HepG2 (cell line): ENCODE results near the gene TIMM13. TPM values are rescaled to one million over a fixed set of nuclear protein-coding genes. Genes with fewer than 3 reads are reported as not detected.

Experiments
- ATF6 ChIP-seq: sonication (generic); formaldehyde crosslinking; conservative IDR thresholded peaks from 2 replicates; pipeline ENCODE4 v1.4.0; 2020; ENCODE audit warnings: missing genetic modification reagents
- CREM ChIP-seq, 2 experiments: sonication (generic) in 1 of 2; formaldehyde crosslinking in 1 of 2; IDR thresholded peaks; 2 replicates each; pipeline versions ENCODE4 v1.4.0 to v1.6.1; 2016 to 2020; ENCODE audit warnings: antibody characterized with exemption in 1 of 2, mild to moderate bottlenecking in 1 of 2, missing genetic modification reagents in 1 of 2
- DDIT3 ChIP-seq: sonication (generic); formaldehyde crosslinking; IDR thresholded peaks from 2 replicates; pipeline ENCODE4 v1.4.0; 2020; ENCODE audit warnings: mild to moderate bottlenecking, missing genetic modification reagents
- GLMP ChIP-seq: sonication (generic); formaldehyde crosslinking; IDR thresholded peaks from 2 replicates; pipeline ENCODE4 v1.9.0; 2021; ENCODE audit warnings: missing genetic modification reagents, mild to moderate bottlenecking, borderline replicate concordance
- MYPOP ChIP-seq: sonication (generic); formaldehyde crosslinking; IDR thresholded peaks from 2 replicates; pipeline ENCODE4 v1.8.1; 2023; ENCODE audit warnings: mild to moderate bottlenecking, moderate library complexity, missing genetic modification reagents
- PAWR ChIP-seq: sonication (generic); formaldehyde crosslinking; IDR thresholded peaks from 2 replicates; pipeline ENCODE4 v1.4.0; 2020; ENCODE audit warnings: missing genetic modification reagents, mild to moderate bottlenecking, borderline replicate concordance
- SETDB1 ChIP-seq: sonication (generic); formaldehyde crosslinking; IDR thresholded peaks from 2 replicates; pipeline ENCODE4 v1.5.1; 2020; ENCODE audit warnings: missing genetic modification reagents, mild to moderate bottlenecking, borderline replicate concordance
- TIGD3 ChIP-seq: sonication (generic); formaldehyde crosslinking; IDR thresholded peaks from 2 replicates; pipeline ENCODE4 v1.5.1; 2020; ENCODE audit warnings: mild to moderate bottlenecking, missing genetic modification reagents, borderline replicate concordance
- ZBTB3 ChIP-seq: sonication (generic); formaldehyde crosslinking; IDR thresholded peaks from 2 replicates; pipeline ENCODE4 v1.4.0; 2020; ENCODE audit warnings: low read depth, mild to moderate bottlenecking, moderate library complexity, missing genetic modification reagents, borderline replicate concordance
- ZBTB33 ChIP-seq: sonication (generic); formaldehyde crosslinking; IDR thresholded peaks from 2 replicates; pipeline ENCODE4 v1.4.0; 2020; ENCODE audit warnings: missing genetic modification reagents
- ZBTB39 ChIP-seq: sonication (generic); formaldehyde crosslinking; IDR thresholded peaks from 2 replicates; pipeline ENCODE4 v1.5.0; 2020; ENCODE audit warnings: missing genetic modification reagents
- ZNF331 ChIP-seq: sonication (generic); formaldehyde crosslinking; IDR thresholded peaks from 2 replicates; pipeline ENCODE4 v1.4.0; 2020; ENCODE audit warnings: missing genetic modification reagents
- ZNF367 ChIP-seq: sonication (generic); formaldehyde crosslinking; IDR thresholded peaks from 2 replicates; pipeline ENCODE4 v1.4.0; 2020; ENCODE audit warnings: missing genetic modification reagents, borderline replicate concordance
- ZNF512 ChIP-seq: sonication (generic); formaldehyde crosslinking; IDR thresholded peaks from 2 replicates; pipeline ENCODE4 v1.4.0; 2020; ENCODE audit warnings: mild to moderate bottlenecking, missing genetic modification reagents
- polyA plus RNA-seq, 8 experiments: library from polyadenylated mRNA; depleted of rRNA in 3 of 8; stranded (reverse) in 7 of 8; unstranded in 1 of 8; fragments of >200 nt; fragmentation: Illumina TruSeq in 4 of 8; extraction: Trizol in 4 of 8; gene quantifications; 2 replicates each; pipeline versions ENCODE4 v1.2.1 to v1.2.3, GENCODE V29; 2011 to 2016; ENCODE audit warnings: low read depth in 4 of 8, missing spikeins in 1 of 8, mixed read lengths in 1 of 8; ENCODE audit not compliant: insufficient read depth in 1 of 8
- total RNA-seq, 5 experiments: library from RNA; depleted of rRNA; stranded (reverse); fragments of >200 nt; fragmentation: Illumina TruSeq; extraction: Trizol; gene quantifications; 2 replicates each; pipeline ENCODE4 v1.2.3, GENCODE V29; 2016; ENCODE audit warnings: low read depth in 1 of 5

Gene TIMM13
- total and polyA plus RNA-seq, 2 of the 13 experiments (the other 11 are each of a cell fraction or from before 2014, with no cell fraction given), result 48.4 to 108 TPM

GRCh38 chr19:2427429-2428320 is at the start of gene TIMM13 (continued):
- no peak for TF ChIP-seq SETDB1
- TF ChIP-seq DDIT3 (CRISPR knock-in tag), result no peak
- TF ChIP-seq PAWR (CRISPR knock-in tag), result no peak
- peak; percentile 43; the same call in 1 of the 2 replicates for TF ChIP-seq ZNF331
- peak; percentile 32 for TF ChIP-seq ZBTB33 (CRISPR knock-in tag)
- no peak for TF ChIP-seq GLMP (CRISPR knock-in tag)
- no peak for TF ChIP-seq ATF6 (CRISPR knock-in tag)
- TF ChIP-seq ZNF512 (CRISPR knock-in tag), result no peak
- TF ChIP-seq ZNF367, result no peak
- TF ChIP-seq CREM (IDR thresholded peaks at IDR 0.05), result peak; percentile 98
- TF ChIP-seq CREM (CRISPR knock-in tag; IDR thresholded peaks at IDR 0.05), result peak; percentile 92
- TF ChIP-seq TIGD3 (CRISPR knock-in tag), result no peak
- TF ChIP-seq MYPOP, result no peak; the same call in 1 of the 2 replicates
- no peak for TF ChIP-seq ZBTB39 (CRISPR knock-in tag)
- TF ChIP-seq ZBTB3, result peak; percentile 52
